ENCODE measurements around the gene ARHGEF38.
"Not testable (repeated sequence)": the region's sequence is repeated elsewhere in the genome, so short reads cannot be mapped to it uniquely, and the experiment has no call there.

ARHGEF38 gene

DNA sequence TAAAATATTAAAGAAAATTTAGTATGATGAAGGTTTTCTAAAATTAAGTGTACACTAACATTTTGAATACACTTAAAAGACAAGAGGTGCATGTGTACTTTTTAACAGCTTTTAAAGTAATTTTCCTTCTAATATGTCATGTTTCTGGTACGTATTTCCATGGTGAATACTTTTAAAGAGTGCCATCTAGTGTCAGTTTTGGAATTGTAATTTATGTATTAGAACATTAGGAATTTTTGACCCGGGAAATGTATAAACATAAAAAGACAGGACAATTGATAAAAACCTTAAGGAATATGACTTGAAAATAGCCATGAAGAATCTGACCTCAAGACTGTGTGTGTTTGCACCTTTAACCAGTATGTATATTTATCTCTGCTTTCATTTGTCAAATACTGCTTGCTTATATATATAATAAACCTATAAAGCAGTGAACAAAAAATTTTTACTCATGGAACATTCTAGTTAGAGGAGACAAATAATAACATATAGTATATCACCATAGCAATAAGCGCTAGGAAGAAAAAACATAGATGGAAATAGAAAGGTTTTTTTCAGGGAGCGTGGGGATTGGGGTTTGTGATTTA is 163.4 kb downstream of the ARHGEF38 start:
- DNase-seq: peak; percentile 12

GRCh38 chr4:105719204-105719603 is 166.8 kb downstream of the ARHGEF38 start:
- DNase-seq: no peak

- DNase-seq: no peak
Observed at GRCh38 chr4:105725623-105726022, 173.2 kb downstream of the ARHGEF38 start.

- DNase-seq: not testable (repeated sequence)
Observed at GRCh38 chr4:105729895-105730294, 177.5 kb downstream of the ARHGEF38 start.

Measured in KG1 (cell line).